Tibial nerve (tissue), 4 donors: ENCODE measurements around the gene PVALB.

Experiments
- EP300 ChIP-seq, 2 donors: sonication (generic); formaldehyde crosslinking; IDR thresholded peaks; one replicate each; pipeline ENCODE4 v1.6.1; 2017; ENCODE audit warnings: antibody characterized with exemption in 2 of 2, mild to moderate bottlenecking in 1 of 2
- POLR2A ChIP-seq, 2 donors: fragments of 450-650 bp; IDR thresholded peaks; one replicate each; pipeline ENCODE4 v1.6.1; 2017; ENCODE audit warnings: antibody characterized with exemption in 2 of 2, mild to moderate bottlenecking in 2 of 2, moderate library complexity in 2 of 2
- TF ChIP-seq, protein P1 (sequence below), 5 experiments: fragments of 200-600 bp in 3 of 5; fragments of 450-650 bp in 2 of 5; sonication (generic) in 3 of 5; IDR thresholded peaks; one replicate each; pipeline ENCODE4 v1.5.1; 2016 to 2019; ENCODE audit warnings: antibody characterized with exemption in 5 of 5, mild to moderate bottlenecking in 3 of 5, moderate library complexity in 2 of 5

DNA sequence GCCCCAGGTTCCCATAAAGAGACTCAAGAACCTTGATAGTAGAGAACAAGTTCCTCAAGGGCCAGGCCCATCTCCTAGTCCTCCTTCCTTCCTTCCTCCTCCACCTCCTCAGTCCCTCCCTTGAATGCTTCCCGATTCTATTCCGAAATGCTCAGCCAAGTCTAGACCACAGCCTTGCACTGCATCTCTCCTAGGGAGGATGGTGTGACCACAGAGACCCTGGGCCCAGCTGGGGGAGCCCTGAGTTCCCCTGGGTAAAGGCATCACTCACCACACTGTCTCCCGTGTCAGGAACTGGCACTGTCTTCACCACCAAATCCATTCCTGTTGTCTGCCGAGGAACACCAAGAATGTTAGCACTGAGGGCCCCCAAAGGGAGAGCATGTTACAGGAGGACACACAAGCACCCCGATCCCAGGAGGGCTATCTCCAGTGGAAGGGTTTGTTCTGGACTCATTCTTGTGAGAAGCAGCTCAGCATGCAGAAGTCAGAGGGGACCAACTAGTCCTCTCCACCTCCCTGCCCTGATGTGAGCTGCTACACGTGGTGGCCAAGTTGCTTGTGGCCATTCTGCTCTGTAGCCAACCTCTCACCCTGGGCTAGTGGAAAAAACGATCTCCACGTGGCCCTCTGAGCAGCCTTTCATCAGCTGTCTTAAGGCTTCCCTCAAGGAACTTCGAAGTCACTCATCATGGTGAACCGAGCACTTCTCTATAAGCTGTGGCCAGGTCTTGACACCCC lies 49.6 kb downstream of the PVALB start:
- TF ChIP-seq, protein P1, sequence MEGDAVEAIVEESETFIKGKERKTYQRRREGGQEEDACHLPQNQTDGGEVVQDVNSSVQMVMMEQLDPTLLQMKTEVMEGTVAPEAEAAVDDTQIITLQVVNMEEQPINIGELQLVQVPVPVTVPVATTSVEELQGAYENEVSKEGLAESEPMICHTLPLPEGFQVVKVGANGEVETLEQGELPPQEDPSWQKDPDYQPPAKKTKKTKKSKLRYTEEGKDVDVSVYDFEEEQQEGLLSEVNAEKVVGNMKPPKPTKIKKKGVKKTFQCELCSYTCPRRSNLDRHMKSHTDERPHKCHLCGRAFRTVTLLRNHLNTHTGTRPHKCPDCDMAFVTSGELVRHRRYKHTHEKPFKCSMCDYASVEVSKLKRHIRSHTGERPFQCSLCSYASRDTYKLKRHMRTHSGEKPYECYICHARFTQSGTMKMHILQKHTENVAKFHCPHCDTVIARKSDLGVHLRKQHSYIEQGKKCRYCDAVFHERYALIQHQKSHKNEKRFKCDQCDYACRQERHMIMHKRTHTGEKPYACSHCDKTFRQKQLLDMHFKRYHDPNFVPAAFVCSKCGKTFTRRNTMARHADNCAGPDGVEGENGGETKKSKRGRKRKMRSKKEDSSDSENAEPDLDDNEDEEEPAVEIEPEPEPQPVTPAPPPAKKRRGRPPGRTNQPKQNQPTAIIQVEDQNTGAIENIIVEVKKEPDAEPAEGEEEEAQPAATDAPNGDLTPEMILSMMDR (IDR thresholded peaks at IDR 0.05) = no peak
- TF ChIP-seq EP300 (IDR thresholded peaks at IDR 0.05) (no peak), POLR2A (IDR thresholded peaks at IDR 0.05) (no peak)
